HepG2 (cell line): ENCODE measurements around the gene CAMTA1.

ENCODE experiments used
- CBX2 ChIP-seq, 2 experiments: fragments of 200-600 bp in 1 of 2; sonication (generic); formaldehyde crosslinking in 1 of 2; IDR thresholded peaks; 2 replicates each; pipeline versions ENCODE4 v1.7.0 to v1.8.1; 2018 to 2022; ENCODE audit warnings: low read depth in 2 of 2, low read length in 1 of 2, mild to moderate bottlenecking in 1 of 2, missing genetic modification reagents in 1 of 2
- EP300 ChIP-seq, 3 experiments: sonication (generic) in 1 of 3; formaldehyde crosslinking in 1 of 3; IDR thresholded peaks; 2 replicates each; pipeline versions ENCODE4 v1.5.1 to v1.6.1; 2011 to 2020; ENCODE audit warnings: low read depth in 2 of 3, low read length in 2 of 3, borderline replicate concordance in 1 of 3, improper control_type of control experiment in 1 of 3, mild to moderate bottlenecking in 1 of 3, missing genetic modification reagents in 1 of 3, moderate library complexity in 1 of 3
- ETS1 ChIP-seq: sonication (generic); formaldehyde crosslinking; IDR thresholded peaks from 2 replicates; pipeline ENCODE4 v1.4.0; 2020; ENCODE audit warnings: missing genetic modification reagents
- PRDM10 ChIP-seq: sonication (generic); formaldehyde crosslinking; IDR thresholded peaks from 2 replicates; pipeline ENCODE4 v1.4.0; 2020; ENCODE audit warnings: low read depth, missing genetic modification reagents
- RAD21 ChIP-seq: fragments of 450-650 bp; formaldehyde crosslinking; IDR thresholded peaks from 2 replicates; pipeline ENCODE4 v1.5.0; 2020; ENCODE audit warnings: mild to moderate bottlenecking
- SOX6 ChIP-seq, 2 experiments: fragments of 450-650 bp in 1 of 2; sonication (generic) in 1 of 2; formaldehyde crosslinking in 1 of 2; IDR thresholded peaks; 2 replicates each; pipeline versions ENCODE4 v1.4.0 to v1.6.1; 2017 to 2020; ENCODE audit warnings: antibody characterized with exemption in 1 of 2, mild to moderate bottlenecking in 1 of 2, missing genetic modification reagents in 1 of 2
- XRCC5 ChIP-seq: fragments of 200-400 bp; formaldehyde crosslinking; optimal IDR thresholded peaks from 2 replicates; pipeline ENCODE3; 2017; ENCODE audit warnings: mild to moderate bottlenecking, low read length

GRCh38 chr1:6979003-6979613 is 193.9 kb downstream of the CAMTA1 start:
- no peak for TF ChIP-seq RAD21 (CRISPR knock-in tag)
- no peak for TF ChIP-seq EP300 (IDR thresholded peaks at IDR 0.05; ENCODE audit: low read depth in 2 of 2, low read length in 2 of 2)
- TF ChIP-seq EP300 (CRISPR knock-in tag; IDR thresholded peaks at IDR 0.05; ENCODE audit: borderline replicate concordance), result no peak
- TF ChIP-seq CBX2 (IDR thresholded peaks at IDR 0.05; ENCODE audit: low read depth, low read length), result no peak
- no peak for TF ChIP-seq CBX2 (CRISPR knock-in tag; IDR thresholded peaks at IDR 0.05; ENCODE audit: low read depth)
- no peak for TF ChIP-seq XRCC5
- no peak for TF ChIP-seq ETS1 (CRISPR knock-in tag)
- TF ChIP-seq PRDM10, result no peak
- no peak for TF ChIP-seq SOX6 (IDR thresholded peaks at IDR 0.05)
- TF ChIP-seq SOX6 (CRISPR knock-in tag; IDR thresholded peaks at IDR 0.05), result no peak
